HL-60 (cell line): ENCODE results near the gene LMTK2.

Experiments used
- DNase-seq, 2 experiments: peaks; one replicate each; pipeline ENCODE4 v3.0.0-alpha.2; 2010 to 2020; ENCODE audit warnings: low read depth in 1 of 2, low spot score in 1 of 2
- H3K27ac ChIP-seq: fragments of 250-450 bp; sonication (Bioruptor Pico); replicated peaks from 2 replicates; pipeline ENCODE4 v1.5.1; 2020; ENCODE audit warnings: mild to moderate bottlenecking, moderate library complexity
- H3K27me3 ChIP-seq: fragments of 250-450 bp; sonication (Bioruptor Pico); 2 replicates; pipeline ENCODE4 v1.5.1; 2021; ENCODE audit warnings: mild to moderate bottlenecking, moderate library complexity; ENCODE audit not compliant: insufficient read depth, poor library complexity, severe bottlenecking
- H3K4me3 ChIP-seq: replicated peaks from 2 replicates; pipeline ENCODE4 v1.5.1; 2011; ENCODE audit warnings: mild to moderate bottlenecking, control low read depth, low read length; ENCODE audit not compliant: insufficient read depth
- CTCF ChIP-seq: IDR thresholded peaks from one replicate; pipeline ENCODE4 v1.5.1; 2011; ENCODE audit warnings: low read length, control low read depth, inconsistent platforms; ENCODE audit not compliant: insufficient read depth
- GABPA ChIP-seq: IDR thresholded peaks from 2 replicates; pipeline ENCODE4 v1.6.1; 2012; ENCODE audit warnings: low read depth
- POLR2AphosphoS5 ChIP-seq: IDR thresholded peaks from 2 replicates; pipeline ENCODE4 v1.6.1; 2012; ENCODE audit warnings: low read depth
- REST ChIP-seq: IDR thresholded peaks from 2 replicates; pipeline ENCODE4 v1.6.1; 2012; ENCODE audit warnings: low read depth; ENCODE audit not compliant: insufficient replicate concordance
- SPI1 ChIP-seq: IDR thresholded peaks from 2 replicates; pipeline ENCODE4 v1.6.1; 2012; ENCODE audit warnings: low read depth, mild to moderate bottlenecking, borderline replicate concordance

The LMTK2 gene

GRCh38 chr7:98222533-98223195 lies 116.0 kb downstream of the LMTK2 start:
- Histone ChIP-seq H3K27me3 (no peaks in the 10 kb centered on the region), H3K4me3 (no peak overlapping the region), H3K27ac (no peak overlapping the region)
- DNase-seq = no peak
- TF ChIP-seq POLR2AphosphoS5 (no peak), SPI1 (no peak), GABPA (no peak), REST (no peak), CTCF (no peak)

- Histone ChIP-seq H3K27ac (no peak overlapping the region), H3K4me3 (no peak overlapping the region), H3K27me3 (no peaks in the 10 kb centered on the region)
- no peak for TF ChIP-seq CTCF
- TF ChIP-seq SPI1 = no peak
- TF ChIP-seq POLR2AphosphoS5 = no peak
- no peak for TF ChIP-seq GABPA
- TF ChIP-seq REST = no peak
- no peak for DNase-seq
Measured at GRCh38 chr7:98223351-98223897, 116.8 kb downstream of the LMTK2 start.

GRCh38 chr7:98223898-98224700 lies 117.4 kb downstream of the LMTK2 start:
- no peak for DNase-seq
- Histone ChIP-seq H3K27me3 (no peaks in the 10 kb centered on the region), H3K27ac (no peak overlapping the region), H3K4me3 (no peak overlapping the region)
- no peak for TF ChIP-seq GABPA
- TF ChIP-seq CTCF = no peak
- no peak for TF ChIP-seq SPI1
- no peak for TF ChIP-seq REST
- TF ChIP-seq POLR2AphosphoS5 = no peak
